Activated effector memory CD4-positive, alpha-beta T cell treated with anti-CD3 and anti-CD28 coated beads, Interleukin-2, amount 50 U/mL, for 16 hours (primary cell): ENCODE data around the gene LMNB1.
"Not testable (repeated sequence)": the region's sequence is repeated elsewhere in the genome, so short reads cannot be mapped to it uniquely, and the experiment has no call there.

Experiments used
- DNase-seq: peaks from one replicate; pipeline ENCODE4 v3.0.0-alpha.2; 2020

Gene LMNB1

DNA sequence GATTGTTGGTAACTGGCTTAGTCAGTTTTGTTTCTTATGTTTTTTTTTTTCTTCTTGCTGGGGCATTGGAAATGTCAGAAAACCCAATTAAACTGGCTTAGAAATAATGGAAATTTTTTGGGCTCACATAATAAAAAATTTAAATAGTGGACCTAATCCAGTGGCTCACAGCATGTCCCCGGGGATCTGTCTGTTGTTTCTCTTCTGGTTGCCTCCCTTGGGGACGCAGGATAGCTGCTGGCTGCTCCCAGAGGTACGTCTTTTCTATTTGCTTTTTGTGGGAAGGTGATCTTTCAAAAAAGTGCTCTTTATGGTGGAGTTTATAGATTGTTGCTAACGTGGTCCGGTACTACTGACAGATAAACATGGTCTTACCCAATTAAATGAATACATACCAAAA, 52.2 kb downstream of the LMNB1 start:
- DNase-seq: no peak

GRCh38 chr5:126830061-126830460, 53.1 kb downstream of the LMNB1 start:
- DNase-seq: no peak

DNA sequence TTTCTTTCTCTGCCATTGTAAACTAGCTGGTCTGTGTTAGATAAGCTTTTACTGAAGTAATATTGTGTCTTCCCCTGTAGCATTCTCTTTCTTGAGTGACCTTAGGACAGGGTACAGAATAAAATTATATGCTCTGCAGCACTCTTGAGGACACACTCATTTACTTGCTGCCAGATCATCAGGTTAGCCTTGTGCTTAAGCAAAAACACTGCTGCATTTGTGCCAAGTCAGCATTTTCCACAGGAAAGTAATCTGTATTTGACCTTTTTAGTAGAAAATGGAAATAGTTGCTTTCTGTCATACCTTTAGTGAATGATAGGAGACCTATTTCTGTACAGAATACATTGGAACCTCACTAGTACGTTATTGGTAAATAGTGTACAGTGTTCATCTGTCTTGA, 54.2 kb downstream of the LMNB1 start:
- no peak for DNase-seq

DNA sequence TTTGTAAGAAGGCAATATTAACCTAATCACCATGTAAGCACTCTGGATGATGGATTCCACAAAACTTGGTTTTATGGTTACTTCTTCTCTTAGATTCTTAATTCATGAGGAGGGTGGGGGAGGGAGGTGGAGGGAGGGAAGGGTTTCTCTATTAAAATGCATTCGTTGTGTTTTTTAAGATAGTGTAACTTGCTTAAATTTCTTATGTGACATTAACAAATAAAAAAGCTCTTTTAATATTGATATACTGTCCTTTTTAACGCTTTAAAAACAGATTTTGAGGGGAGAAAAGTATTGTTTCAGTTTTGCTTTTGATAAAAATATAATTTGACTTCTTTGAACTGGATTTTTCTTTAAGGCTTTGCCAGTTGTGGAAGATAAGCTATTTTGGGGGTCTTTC, 59.8 kb downstream of the LMNB1 start:
- DNase-seq: no peak

- no peak for DNase-seq
Measured at GRCh38 chr5:126837242-126837641, 60.3 kb downstream of the LMNB1 start.

- DNase-seq: no peak
Measured at GRCh38 chr5:126837906-126838539, 61.1 kb downstream of the LMNB1 start.

- DNase-seq: not testable (repeated sequence)
Measured at GRCh38 chr5:126839407-126839806, 62.5 kb downstream of the LMNB1 start.

DNA sequence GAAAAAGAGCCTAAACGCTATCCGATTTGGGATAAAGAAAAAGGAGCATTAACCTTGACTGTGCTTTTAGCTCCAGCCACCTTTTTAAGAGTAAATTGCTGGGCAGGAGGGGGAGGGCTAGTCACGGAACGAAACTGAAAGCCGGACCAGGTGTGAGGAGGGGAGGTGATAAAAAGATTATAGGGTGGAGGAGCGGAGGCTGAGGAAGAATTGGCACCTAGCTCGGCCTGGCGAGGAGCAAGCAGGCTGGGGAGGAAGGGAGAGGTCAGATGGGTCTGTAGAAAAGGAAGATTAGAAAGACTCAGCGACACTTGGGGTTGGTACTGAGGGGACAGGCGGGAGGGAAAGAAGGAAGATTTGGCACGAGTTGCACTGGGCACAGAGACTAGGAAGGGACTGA, 66.4 kb downstream of the LMNB1 start:
- DNase-seq: not testable (repeated sequence)

DNA sequence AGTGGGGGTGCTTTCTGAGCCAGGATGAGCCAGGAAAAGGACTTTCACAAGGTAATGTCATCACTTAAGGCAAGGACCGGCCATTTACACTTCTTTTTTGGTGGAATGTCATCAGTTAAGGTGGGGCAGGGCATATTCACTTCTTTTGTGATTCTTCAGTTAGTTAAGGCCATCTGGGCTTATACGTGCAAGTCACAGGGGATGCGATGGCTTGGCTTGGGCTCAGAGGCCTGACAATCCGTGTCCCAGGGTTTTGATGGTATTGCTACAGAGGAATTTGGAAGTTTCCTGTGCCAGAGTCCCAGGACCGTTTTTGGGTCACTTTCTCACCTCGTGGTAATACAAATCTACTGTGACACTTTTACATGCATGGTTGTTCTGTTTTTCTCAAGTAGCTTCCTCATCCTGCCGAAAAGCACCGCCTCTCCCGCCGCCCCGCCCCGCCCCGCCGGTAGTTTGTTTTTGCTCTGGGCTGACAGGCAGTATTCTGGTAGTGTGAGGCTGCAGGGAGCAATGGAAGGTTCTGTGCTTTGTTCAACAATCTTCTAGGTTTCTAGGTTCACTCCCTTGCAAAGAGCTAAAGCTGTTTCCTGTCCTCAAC, 68.6 kb downstream of the LMNB1 start:
- peak; percentile 86 for DNase-seq

GRCh38 chr5:126846344-126846743, 69.4 kb downstream of the LMNB1 start:
- DNase-seq: no peak

DNA sequence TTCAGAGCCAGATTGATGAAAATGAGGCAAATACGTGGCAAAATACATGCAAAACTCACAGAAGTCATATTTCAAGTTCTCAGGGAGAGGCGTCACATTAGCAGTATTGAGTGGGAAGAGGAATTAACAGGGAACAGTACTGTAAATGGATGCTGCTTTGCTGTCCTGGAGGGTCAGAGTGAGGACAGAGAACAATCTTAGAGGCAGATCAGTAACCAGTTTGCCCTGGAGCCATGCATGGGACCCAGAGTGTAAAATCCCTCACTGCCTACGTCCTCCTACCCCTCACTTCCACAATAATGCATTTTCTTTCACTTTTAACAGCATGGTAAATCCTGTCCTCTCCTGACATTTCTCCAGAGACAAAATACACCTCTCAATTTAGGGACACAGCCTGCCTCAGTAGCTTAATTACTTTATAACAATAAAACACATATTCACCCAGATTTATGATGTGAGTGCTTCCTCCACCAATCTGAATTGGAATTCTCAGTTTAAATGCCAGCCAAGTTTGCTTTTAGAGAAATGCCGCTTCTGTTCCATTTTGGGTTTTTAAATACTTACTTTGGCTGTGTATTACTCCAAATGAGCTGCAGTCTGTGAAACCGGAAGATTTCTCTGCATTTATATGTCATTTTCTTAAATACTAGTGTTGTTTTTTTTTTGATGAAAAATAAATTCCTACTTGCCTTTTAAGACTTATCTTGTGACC, 70.0 kb downstream of the LMNB1 start:
- no peak for DNase-seq

DNA sequence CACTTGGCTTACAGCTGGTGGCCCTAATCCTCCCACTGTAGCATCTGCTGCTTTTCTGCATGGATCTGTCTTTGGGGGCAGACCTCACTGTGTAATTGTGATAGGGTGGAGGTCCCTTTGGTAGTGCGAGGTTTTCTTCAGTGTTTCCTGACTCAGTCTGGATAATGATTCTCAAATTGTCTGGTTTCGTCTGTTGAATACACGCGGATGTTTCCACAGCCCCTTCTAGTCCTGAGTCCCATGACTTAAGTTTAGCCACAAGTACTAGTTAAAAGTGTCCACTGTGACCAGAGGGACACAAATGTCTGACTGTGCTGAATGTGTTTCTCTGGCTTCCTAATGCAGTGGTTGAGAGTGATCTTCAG, 70.5 kb downstream of the LMNB1 start:
- no peak for DNase-seq

GRCh38 chr5:126847826-126848251, 70.9 kb downstream of the LMNB1 start:
- no peak for DNase-seq

- no peak for DNase-seq
Measured at GRCh38 chr5:126848253-126848652, 71.3 kb downstream of the LMNB1 start.

DNA sequence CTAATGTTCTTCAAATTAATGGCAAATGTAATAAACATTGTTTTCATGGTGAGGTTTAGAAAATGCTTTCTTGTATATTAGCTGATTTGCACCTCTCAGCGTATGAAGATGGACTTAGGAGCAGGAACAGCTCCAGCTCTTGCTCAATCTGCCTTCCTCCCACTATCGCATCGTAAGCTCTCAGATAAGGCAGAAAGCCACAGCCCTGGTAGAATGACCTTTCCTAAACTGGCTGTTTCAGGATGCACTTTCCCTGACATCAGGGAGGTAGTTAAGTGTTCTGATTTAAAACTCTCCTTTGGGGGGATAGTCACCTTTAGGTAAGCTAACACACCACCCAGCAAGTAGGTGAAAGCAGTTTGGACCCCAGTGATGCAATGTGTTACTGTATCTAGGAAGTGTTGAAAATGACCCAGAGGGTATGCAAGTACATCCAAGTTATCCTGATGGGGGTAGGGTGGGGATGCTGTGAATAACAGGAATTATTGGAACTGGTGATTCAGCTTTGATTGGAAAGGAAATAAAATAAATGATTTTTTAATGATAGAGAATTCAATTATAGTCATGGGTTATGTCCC, 72.3 kb downstream of the LMNB1 start:
- DNase-seq: no peak

GRCh38 chr5:126851501-126852011, 74.6 kb downstream of the LMNB1 start:
- DNase-seq: peak; percentile 68

DNA sequence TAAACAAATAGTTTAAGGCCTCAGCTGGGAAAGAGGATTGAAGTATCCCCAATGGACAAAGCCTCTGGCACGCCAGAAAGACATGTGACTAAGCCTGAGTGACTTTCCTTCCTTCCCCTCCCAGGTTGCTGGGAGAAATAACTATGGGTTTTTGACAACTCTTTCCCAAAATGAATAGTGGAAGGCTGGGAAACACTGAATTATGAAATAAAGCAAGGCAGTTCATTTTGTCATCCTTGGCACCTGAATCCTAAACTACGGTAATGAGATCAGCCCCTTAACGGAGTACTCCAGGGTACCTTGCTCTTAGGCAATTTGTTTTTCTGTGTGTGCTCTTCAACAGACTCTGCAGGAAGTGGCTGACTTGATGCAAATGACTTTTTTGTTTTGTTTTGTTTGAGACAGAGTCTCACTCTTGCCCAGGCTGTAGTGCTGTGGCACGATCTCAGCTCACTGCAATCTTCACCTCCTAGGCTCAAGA, 75.2 kb downstream of the LMNB1 start:
- no peak for DNase-seq

DNA sequence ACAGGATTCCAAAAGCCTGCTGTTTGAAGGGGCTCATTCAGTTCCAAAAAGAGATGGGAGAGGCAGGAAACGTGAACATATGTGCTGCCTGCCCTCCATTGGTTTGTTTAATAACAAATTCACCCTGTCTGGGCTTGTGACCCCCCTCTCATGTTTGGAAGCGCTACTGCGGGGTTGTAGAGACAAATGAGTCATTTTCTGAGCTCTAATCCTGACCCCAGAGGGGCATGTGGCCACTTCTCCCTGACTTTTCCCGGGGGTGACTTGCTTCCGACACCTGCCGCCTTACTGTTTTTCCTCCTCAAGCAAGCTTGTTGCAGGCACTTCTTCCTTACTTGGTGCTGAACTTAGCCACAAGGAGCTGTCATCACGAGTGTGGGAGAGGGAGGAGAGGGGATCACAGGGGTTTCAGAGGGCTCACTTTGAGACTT, 75.9 kb downstream of the LMNB1 start:
- DNase-seq: no peak

GRCh38 chr5:126853541-126854307, 76.8 kb downstream of the LMNB1 start:
- not testable (repeated sequence) for DNase-seq

DNA sequence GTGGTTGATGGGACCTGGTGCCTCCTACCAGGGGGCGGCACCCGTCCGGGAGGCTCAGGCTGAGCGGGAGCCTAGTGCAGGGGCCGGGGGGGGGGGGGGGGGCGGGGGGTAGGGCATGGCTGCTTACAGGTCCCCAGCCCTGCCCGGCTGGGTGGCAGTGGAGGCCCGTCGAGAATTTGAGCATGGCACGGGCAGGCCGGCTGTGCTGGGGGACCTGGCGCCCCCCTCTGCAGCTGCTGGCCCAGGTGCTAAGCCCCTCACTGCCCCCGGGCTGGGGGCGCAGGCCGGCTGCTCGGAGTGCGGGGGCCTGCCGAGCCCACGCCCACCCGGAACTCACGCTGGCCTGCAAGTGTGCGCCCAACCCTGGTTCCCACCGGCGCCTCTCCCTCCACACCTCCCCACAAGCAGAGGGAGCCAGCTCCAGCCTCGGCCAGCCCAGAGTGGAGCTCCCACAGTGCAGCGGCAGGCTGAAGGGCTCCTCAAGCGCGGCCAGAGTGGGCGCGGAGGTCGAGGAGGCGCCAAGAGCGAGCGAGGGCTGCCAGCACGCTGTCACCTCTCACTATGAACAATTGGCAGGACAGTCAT, 77.7 kb downstream of the LMNB1 start:
- no peak for DNase-seq

GRCh38 chr5:126855266-126855665, 78.3 kb downstream of the LMNB1 start:
- DNase-seq: no peak
